Brain microvascular endothelial cell (primary cell): Measurements from ENCODE around the gene APBB3.

ENCODE experiments used
- DNase-seq: peaks from one replicate; pipeline ENCODE4 v3.0.0-alpha.2; 2020
- H3K27ac ChIP-seq: fragments of 250-450 bp; sonication (Bioruptor Pico); 2 replicates; pipeline ENCODE4 v1.5.1; 2020; ENCODE audit warnings: mild to moderate bottlenecking, moderate library complexity
- H3K27me3 ChIP-seq: fragments of 250-450 bp; sonication (Bioruptor Pico); replicated peaks from 2 replicates; pipeline ENCODE4 v1.5.1; 2020; ENCODE audit warnings: mild to moderate bottlenecking
- H3K36me3 ChIP-seq: fragments of 250-450 bp; sonication (Bioruptor Pico); replicated peaks from 2 replicates; pipeline ENCODE4 v1.5.1; 2020; ENCODE audit warnings: mild to moderate bottlenecking
- H3K4me3 ChIP-seq: 2 replicates; pipeline ENCODE4 v1.5.1; 2011; ENCODE audit warnings: low read depth, mild to moderate bottlenecking, control low read depth, low read length, moderate library complexity
- CTCF ChIP-seq: IDR thresholded peaks from 2 replicates; pipeline ENCODE4 v1.5.1; 2011; ENCODE audit warnings: low read depth, mild to moderate bottlenecking, moderate library complexity, low read length, control low read depth, inconsistent platforms; ENCODE audit errors: missing control alignments
- in situ Hi-C: cut with HindIII; loops from 2 replicates; pipeline ENCODE4 v1.10.0; 2017; ENCODE audit warnings: low sequenced_read_pairs, low pct_ligation_motif_present

The APBB3 gene

GRCh38 chr5:140513124-140513523 lies 51.3 kb downstream of the APBB3 start:
- DNase-seq, result no peak
- H3K36me3 ChIP-seq, result peaks cover 7% of the 10 kb centered on the region

GRCh38 chr5:140509898-140510297 lies 54.5 kb downstream of the APBB3 start:
- in situ Hi-C loops, result no loop called here
- Histone ChIP-seq H3K27me3 (no peaks in the 10 kb centered on the region), H3K27ac (no peak overlapping the region), H3K36me3 (peaks cover 22% of the 10 kb centered on the region), H3K4me3 (no peak overlapping the region)
- TF ChIP-seq CTCF, result no peak
- no peak for DNase-seq

More at GRCh38 chr5:140513124-140513523, 51.3 kb downstream of the APBB3 start:
- no peaks in the 10 kb centered on the region for H3K27me3 ChIP-seq
- no peak for TF ChIP-seq CTCF
- no peak overlapping the region for H3K4me3 ChIP-seq
- H3K27ac ChIP-seq, result no peak overlapping the region
- in situ Hi-C loops, result no loop called here
